GM12864 (cell line): ENCODE results near the gene BCL2L15.

Source experiments
- DNase-seq: peaks from one replicate; pipeline ENCODE4 v3.0.0-alpha.2; 2011; ENCODE audit warnings: low read depth
- H3K4me3 ChIP-seq: 2 replicates; pipeline ENCODE4 v1.5.1; 2011; ENCODE audit warnings: mild to moderate bottlenecking, low read depth, low read length, control low read depth
- TF ChIP-seq, protein P1 (sequence below): IDR thresholded peaks from 2 replicates; pipeline ENCODE4 v1.5.1; 2011; ENCODE audit warnings: low read depth, mild to moderate bottlenecking, moderate library complexity, low read length, control low read depth, inconsistent platforms; ENCODE audit errors: missing control alignments

Gene BCL2L15

DNA sequence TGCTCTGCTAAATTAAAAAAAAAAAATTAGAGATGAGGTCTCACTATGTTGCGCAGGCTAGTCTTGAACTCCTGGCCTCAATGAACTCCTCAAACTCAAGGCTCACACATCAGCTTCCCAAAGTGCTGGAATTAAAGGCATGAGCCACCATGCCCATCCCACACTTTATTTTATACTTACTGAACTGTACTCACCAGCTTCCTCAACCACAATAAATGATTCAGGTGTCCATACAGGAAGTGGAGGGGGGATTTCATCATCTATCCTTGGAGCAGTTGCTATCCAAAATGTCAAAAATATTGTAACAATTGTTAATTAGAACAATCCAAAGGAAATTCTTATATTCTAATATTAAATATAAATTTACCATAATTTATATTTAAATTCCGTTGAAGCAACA, 52.7 kb downstream of the BCL2L15 start:
- no peak for DNase-seq
- TF ChIP-seq, protein P1, sequence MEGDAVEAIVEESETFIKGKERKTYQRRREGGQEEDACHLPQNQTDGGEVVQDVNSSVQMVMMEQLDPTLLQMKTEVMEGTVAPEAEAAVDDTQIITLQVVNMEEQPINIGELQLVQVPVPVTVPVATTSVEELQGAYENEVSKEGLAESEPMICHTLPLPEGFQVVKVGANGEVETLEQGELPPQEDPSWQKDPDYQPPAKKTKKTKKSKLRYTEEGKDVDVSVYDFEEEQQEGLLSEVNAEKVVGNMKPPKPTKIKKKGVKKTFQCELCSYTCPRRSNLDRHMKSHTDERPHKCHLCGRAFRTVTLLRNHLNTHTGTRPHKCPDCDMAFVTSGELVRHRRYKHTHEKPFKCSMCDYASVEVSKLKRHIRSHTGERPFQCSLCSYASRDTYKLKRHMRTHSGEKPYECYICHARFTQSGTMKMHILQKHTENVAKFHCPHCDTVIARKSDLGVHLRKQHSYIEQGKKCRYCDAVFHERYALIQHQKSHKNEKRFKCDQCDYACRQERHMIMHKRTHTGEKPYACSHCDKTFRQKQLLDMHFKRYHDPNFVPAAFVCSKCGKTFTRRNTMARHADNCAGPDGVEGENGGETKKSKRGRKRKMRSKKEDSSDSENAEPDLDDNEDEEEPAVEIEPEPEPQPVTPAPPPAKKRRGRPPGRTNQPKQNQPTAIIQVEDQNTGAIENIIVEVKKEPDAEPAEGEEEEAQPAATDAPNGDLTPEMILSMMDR, result no peak

More for the DNA sequence above, 52.7 kb downstream of the BCL2L15 start:
- no peak overlapping the region for H3K4me3 ChIP-seq
